Activated T-cell treated with anti-CD3 and anti-CD28 coated beads, Interleukin-2, amount 50 U/mL, for 1 hour (primary cell): ENCODE results near the gene HTR3B.
A peak's percentile ranks its signal among the peaks of the same experiment; 100 is the strongest.
"Not testable (repeated sequence)": the region's sequence is repeated elsewhere in the genome, so short reads cannot be mapped to it uniquely, and the experiment has no call there.

ENCODE experiments used
- DNase-seq: peaks from one replicate; pipeline ENCODE4 v3.0.0-alpha.2; 2020

HTR3B gene

GRCh38 chr11:113885897-113886296, 18.7 kb upstream of the HTR3B start:
- DNase-seq = no peak

DNA sequence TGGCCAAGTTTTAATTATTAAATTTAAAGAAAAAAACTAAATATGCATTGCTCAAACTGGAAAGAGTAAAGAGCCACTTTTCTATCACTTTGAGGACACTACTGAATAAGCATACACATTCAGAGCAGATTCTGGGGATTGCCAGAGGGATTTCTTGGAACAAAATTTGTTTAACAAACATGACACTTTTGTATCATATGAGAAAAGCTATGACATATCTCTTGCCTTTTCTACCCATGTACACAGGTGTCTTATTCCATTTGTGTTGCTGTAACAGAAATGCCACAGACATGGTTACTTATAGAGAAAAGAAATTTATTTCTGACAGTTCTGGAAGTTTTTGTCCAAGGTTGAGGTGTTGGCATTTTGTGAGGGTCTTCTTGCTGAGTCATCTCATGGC, 15.7 kb upstream of the HTR3B start:
- DNase-seq = no peak

DNA sequence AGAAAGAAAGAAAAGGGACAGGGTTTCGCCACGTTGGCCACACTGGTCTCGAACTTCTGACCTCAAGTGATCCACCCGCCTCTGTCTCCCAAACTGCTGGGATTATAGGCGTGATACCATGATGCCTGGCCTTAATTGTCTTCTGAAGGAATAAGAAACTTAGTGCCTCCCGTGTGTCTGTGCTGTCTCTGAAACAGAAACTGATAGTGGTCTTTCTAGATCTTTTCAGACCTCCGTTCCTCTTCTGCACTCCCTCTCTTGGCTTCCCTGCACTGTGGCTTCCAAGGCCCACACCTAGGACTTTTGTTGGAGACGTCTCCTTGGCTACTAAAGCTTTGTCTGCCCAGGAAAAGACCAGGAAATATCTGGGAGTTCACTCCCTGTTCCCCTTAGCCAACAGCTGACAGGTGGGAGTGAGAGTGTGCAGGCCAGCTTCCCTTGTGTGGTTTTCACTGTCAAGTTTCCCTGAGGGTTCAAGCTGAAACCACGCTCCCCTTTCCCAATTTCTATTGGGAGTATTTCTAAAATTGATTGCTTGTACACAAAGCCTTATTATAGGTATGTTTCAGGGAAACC, 10.1 kb upstream of the HTR3B start:
- no peak for DNase-seq

GRCh38 chr11:113895367-113896155, 9.0 kb upstream of the HTR3B start:
- no peak for DNase-seq

GRCh38 chr11:113896156-113896879, 8.3 kb upstream of the HTR3B start:
- peak; percentile 36 for DNase-seq

DNA sequence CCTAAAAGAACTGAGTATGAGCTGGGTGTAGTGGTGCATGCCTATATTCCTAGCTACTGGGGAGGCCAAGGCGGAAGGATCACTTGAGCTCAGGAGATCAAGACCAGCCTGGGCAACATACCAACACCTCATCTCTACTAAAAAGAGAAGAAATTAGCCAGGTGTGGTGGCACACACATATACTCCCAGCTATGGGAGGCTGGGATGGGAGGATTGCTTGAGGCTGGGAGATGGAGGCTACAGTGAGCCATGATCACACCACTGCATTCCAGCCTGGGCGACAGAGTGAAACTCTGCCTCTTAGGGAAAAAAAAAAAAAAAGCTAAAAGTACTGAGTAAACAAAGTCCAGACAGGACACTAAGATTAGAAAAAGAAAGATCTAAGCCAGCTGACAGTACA, 3.5 kb upstream of the HTR3B start:
- no peak for DNase-seq

- no peak for DNase-seq
Measured at GRCh38 chr11:113906038-113906437, 1.4 kb downstream of the HTR3B start.

GRCh38 chr11:113906516-113906915, 1.9 kb downstream of the HTR3B start:
- DNase-seq = no peak

GRCh38 chr11:113907152-113907551, 2.6 kb downstream of the HTR3B start:
- no peak for DNase-seq

GRCh38 chr11:113907681-113908080, 3.1 kb downstream of the HTR3B start:
- no peak for DNase-seq

DNA sequence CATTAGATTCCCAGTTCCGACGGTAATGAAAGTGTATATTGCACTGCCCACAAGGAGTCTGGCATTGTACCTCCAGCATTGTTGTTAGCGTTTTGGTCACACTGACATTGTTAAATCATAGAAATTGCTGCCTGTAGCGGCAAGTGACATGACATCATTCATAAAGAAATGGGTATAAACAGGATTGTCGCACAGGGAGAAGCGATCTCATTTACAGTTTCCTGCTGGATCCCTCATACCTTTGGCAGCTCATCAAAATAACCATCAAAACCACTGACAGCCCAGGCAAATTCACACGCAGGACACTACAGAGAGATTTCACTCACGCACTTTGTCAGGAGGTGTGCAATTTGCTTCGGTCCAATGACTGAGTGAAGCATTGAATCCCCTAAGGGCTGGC, 3.5 kb downstream of the HTR3B start:
- DNase-seq = no peak

DNA sequence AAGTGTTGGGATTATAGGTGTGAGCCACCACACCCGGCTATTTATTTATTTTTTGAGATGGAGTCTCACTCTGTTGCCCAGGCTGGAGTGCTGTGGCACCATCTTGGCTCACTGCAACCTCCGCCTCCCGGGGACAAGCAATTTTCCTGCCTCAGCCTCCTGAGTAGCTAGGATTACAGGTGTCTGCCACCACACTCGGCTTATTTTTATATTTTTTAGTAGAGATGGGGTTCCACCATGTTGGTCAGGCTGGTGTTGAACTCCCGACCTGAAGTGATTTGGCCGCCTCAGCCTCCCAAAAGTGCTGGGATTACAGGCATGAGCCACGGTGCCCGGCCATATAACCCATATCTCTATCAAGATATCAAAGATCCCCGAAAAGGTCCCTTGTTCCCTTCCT, 6.9 kb downstream of the HTR3B start:
- DNase-seq = not testable (repeated sequence)

- DNase-seq = no peak
Measured at GRCh38 chr11:113923572-113923971, 19.0 kb downstream of the HTR3B start.

GRCh38 chr11:113926273-113927197, 21.9 kb downstream of the HTR3B start:
- no peak for DNase-seq

- no peak for DNase-seq
Measured at GRCh38 chr11:113928311-113928710, 23.7 kb downstream of the HTR3B start.

- no peak for DNase-seq
Measured at GRCh38 chr11:113932788-113933187, 28.2 kb downstream of the HTR3B start.

DNA sequence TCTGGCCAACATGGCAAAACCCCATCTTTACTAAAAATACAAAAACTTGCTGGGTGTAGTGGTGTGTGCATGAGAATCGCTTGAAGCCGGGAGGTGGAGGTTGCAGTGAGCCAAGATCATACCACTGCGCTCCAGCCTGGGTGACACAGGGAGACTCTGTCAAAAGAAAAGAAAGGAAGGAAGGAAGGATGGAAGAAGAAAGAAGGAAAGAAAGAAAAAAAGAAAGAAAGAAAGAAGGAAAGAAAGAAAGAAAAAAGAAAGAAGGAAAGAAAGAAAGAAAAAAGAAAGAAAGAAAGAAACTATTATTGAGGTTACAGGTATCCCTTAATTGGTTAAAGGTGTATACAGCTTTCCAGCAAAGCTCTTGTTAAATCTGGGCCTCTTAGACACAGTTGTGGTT, 29.6 kb downstream of the HTR3B start:
- DNase-seq = not testable (repeated sequence)

GRCh38 chr11:113934761-113935160, 30.2 kb downstream of the HTR3B start:
- no peak for DNase-seq

GRCh38 chr11:113935858-113936257, 31.3 kb downstream of the HTR3B start:
- DNase-seq = no peak

- no peak for DNase-seq
Measured at GRCh38 chr11:113937918-113938317, 33.3 kb downstream of the HTR3B start.

GRCh38 chr11:113942256-113942655, 37.7 kb downstream of the HTR3B start:
- no peak for DNase-seq

DNA sequence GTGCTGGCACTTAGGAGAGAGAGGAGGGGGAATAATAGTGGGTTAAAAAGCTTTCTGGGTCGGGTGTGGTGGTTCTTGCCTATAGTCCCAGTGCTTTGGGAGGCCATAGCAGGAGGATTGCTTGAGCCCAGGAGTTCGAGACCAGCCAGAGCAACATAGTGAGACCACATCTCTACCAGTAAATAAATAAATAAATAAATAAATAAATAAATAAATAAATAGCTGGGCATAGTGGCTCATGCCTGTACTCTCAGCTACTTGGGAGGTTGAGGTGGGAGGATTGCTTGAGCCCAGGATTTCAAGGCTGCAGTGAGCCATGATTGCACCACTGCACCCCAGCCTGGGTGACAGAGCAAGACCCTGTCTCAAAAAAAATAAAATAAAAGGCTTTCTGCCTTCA, 41.6 kb downstream of the HTR3B start:
- not testable (repeated sequence) for DNase-seq

GRCh38 chr11:113947994-113948393, 43.4 kb downstream of the HTR3B start:
- DNase-seq = no peak
